Measurements from ENCODE around the gene PLPP4.

Gene PLPP4

DNA sequence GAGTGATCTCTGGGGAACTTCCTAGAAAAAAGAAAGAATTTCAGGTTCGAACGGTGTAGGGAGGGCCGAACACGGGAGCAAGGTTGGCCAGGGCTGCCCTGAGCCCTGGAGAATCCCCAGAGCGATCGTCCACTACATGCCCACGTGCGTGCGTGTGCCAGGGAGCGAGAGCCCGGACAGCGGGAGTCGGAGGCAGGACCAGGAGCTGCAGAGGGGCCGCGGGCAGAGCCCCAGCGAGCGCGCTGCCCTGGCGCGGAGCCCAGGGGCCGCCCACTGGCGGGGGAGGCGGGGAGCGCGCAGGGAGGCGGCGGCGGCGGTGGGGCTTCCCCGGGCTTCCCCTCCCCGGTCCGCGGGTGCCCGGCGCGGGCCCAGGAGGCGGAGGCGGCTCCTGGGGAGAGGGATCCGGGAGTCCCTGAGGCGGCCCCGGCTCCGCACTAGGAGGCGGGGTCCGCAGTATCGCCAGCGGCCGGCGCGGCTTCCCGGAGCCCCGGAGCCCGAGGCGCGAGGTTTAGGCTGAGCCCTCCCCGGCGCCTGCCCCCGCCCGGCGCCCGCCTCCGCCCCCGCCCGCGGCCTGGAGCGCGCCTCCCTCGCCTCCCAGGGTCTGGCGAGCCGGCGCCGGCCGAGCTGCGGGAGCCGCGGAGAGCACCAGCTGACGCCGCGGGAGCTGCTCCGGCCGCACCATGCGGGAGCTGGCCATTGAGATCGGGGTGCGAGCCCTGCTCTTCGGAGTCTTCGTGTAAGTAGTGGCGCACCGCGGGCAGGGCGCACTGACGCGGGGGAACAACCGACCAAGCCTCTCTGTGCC, at the start of gene PLPP4:
PLPP4 (plus strand) TSS at position 602 of the 805 bp plus-strand sequence; CDS start at position 681, 79 bp downstream.
- H3K4me3 ChIP-seq (replicated peaks; ENCODE audit: low read depth, low read length) = peak within 1 kb of the TSS; percentile 53
- DNase-seq (ENCODE audit: low read depth) = peak; percentile 28
- TF ChIP-seq, protein P1, sequence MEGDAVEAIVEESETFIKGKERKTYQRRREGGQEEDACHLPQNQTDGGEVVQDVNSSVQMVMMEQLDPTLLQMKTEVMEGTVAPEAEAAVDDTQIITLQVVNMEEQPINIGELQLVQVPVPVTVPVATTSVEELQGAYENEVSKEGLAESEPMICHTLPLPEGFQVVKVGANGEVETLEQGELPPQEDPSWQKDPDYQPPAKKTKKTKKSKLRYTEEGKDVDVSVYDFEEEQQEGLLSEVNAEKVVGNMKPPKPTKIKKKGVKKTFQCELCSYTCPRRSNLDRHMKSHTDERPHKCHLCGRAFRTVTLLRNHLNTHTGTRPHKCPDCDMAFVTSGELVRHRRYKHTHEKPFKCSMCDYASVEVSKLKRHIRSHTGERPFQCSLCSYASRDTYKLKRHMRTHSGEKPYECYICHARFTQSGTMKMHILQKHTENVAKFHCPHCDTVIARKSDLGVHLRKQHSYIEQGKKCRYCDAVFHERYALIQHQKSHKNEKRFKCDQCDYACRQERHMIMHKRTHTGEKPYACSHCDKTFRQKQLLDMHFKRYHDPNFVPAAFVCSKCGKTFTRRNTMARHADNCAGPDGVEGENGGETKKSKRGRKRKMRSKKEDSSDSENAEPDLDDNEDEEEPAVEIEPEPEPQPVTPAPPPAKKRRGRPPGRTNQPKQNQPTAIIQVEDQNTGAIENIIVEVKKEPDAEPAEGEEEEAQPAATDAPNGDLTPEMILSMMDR (IDR thresholded peaks at IDR 0.05; ENCODE audit: low read length, missing control alignments) = no peak

DNA sequence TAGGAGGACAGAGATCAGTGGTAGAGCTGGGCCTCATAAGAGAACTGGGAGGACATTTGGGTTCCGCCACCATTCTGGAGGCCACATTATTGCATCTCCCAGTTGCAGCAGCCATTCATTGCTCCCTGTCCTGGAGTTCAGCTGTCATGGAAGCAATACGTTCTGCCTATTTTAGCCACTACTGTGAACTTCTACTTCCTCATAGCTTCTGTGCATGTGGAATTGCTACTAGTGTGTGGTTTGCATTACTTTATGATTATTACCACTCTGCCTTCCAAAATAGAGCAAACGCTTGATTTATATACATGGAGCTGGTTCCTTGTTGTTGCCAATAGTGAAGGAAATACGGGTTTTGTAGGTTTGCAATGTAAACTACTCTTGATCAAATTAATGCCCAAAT, 47.2 kb upstream of the PLPP4 start:
- no peak for DNase-seq (ENCODE audit: low read depth)
- TF ChIP-seq, protein P1 (IDR thresholded peaks at IDR 0.05; ENCODE audit: low read length, missing control alignments) = no peak
- no peak overlapping the region for H3K4me3 ChIP-seq (replicated peaks; ENCODE audit: low read depth, low read length)

DNA sequence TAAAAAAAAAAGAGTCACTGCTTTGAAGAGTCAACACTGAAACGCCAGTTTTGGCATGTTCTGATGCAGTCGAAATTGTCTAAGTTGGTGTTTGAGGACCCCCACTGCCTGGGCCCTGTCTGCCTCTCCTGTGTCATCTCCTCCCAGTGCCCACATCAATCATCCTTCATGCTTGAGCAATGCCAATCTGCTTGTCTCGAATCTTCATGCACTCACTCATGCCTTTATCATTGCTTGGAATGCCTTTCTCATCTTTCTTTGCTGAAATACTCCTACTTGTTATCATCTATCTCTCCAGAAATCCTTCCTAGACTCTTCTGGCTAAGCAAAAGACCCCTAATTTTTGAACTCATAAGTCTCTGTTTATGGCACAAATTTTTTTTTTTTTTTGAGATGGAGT, 42.1 kb upstream of the PLPP4 start:
- TF ChIP-seq, protein P1 (IDR thresholded peaks at IDR 0.05; ENCODE audit: low read length, missing control alignments) = no peak
- H3K4me3 ChIP-seq (replicated peaks; ENCODE audit: low read depth, low read length) = no peak overlapping the region
- no peak for DNase-seq (ENCODE audit: low read depth)

DNA sequence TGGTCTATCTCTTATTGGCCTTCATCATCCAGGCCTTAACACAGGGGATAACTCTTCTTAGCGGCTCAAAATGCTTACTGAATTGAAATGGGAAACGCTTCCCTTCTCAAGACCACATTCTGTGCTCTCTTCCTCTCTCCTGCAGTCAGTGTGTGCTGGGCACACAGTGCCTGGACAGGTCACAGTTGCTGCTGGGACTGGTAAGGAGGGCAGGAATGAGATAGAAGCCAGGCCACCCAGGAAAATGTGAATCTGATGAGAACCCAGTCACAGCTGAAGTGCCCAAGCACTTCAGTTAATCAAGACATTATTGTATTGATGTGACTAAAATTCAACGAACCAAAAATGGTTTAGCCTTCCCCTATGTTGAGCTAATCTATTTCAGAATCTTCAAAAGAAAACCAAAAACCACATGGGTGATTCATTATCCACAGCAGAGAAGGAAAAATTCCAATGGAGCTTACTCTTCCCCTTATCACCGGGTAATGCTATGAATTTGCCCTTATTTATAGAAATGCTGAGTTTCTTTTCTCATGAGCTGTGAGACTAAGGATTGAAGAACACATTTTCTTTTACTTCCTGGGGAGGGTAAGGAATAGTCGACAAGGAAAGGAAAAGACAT, 41.2 kb upstream of the PLPP4 start:
- TF ChIP-seq, protein P1 (IDR thresholded peaks at IDR 0.05; ENCODE audit: low read length, missing control alignments) = no peak
- DNase-seq (ENCODE audit: low read depth) = peak; percentile 63
- no peak overlapping the region for H3K4me3 ChIP-seq (replicated peaks; ENCODE audit: low read depth, low read length)

DNA sequence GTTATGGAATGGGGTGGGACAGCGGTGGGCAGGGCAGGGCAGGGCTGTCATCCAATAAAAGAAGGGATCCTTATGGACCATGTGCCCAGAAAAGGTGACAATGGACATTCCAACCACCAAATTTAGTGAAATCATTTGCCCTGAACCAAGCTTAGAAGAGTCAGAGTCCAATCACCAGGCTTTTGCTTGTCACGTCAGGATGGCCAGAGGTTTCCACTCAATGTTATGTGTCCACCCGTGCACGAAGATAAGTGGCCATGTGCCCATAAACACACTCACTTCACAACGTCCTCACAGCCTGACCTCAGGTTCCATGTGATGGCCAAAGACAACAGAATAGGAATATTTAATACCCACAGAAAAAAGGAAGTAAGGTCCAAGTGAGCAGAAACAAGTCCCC, 36.6 kb upstream of the PLPP4 start:
- TF ChIP-seq, protein P1 (IDR thresholded peaks at IDR 0.05; ENCODE audit: low read length, missing control alignments) = no peak
- H3K4me3 ChIP-seq (replicated peaks; ENCODE audit: low read depth, low read length) = no peak overlapping the region
- no peak for DNase-seq (ENCODE audit: low read depth)

DNA sequence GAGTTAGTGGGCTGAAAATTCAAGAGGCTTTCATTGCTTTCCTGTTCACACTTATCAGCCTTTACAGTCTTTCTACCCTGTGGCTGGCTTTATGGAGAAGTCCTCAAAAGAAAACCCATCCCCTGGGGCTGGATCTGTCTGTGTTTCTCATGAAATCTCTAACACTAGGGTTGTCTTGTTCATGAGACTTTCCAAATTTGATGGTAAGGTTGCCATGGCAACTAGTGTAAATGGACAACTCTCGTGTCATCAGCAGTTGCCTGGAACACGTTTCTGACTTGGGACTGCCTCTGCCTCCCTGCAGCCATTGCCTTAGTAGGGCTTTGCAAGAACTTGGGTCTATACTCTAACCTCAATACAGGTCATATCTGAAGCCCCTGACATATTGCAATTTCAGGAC, 35.8 kb upstream of the PLPP4 start:
- no peak for DNase-seq (ENCODE audit: low read depth)
- TF ChIP-seq, protein P1 (IDR thresholded peaks at IDR 0.05; ENCODE audit: low read length, missing control alignments) = no peak
- H3K4me3 ChIP-seq (replicated peaks; ENCODE audit: low read depth, low read length) = no peak overlapping the region
